HG02642 (cell line): ENCODE results near the gene TRIM45.
A peak's percentile ranks its signal among the peaks of the same experiment; 100 is the strongest.

ENCODE experiments used
- ATAC-seq: cut with Tn5 transposase; IDR thresholded peaks from one replicate; pipeline ENCODE4 v1.9.1; 2021; ENCODE audit warnings: mild to moderate bottlenecking; ENCODE audit not compliant: unreplicated experiment, poor library complexity

The TRIM45 gene

GRCh38 chr1:117066367-117066766, 55.2 kb downstream of the TRIM45 start:
- ATAC-seq: no peak

GRCh38 chr1:117061986-117062415, 59.5 kb downstream of the TRIM45 start:
- peak; percentile 23 for ATAC-seq
